ENCODE measurements around the gene ATL2.
"Not testable (repeated sequence)": the region's sequence is repeated elsewhere in the genome, so short reads cannot be mapped to it uniquely, and the experiment has no call there.

ATL2 gene

GRCh38 chr2:38387887-38388286, 10.8 kb upstream of the ATL2 start:
- DNase-seq = no peak

GRCh38 chr2:38386821-38387220, 9.7 kb upstream of the ATL2 start:
- no peak for DNase-seq

- no peak for DNase-seq
Measured at GRCh38 chr2:38386377-38386776, 9.3 kb upstream of the ATL2 start.

- no peak for DNase-seq
Measured at GRCh38 chr2:38384338-38384737, 7.3 kb upstream of the ATL2 start.

GRCh38 chr2:38383741-38384140, 6.7 kb upstream of the ATL2 start:
- DNase-seq = not testable (repeated sequence)

DNA sequence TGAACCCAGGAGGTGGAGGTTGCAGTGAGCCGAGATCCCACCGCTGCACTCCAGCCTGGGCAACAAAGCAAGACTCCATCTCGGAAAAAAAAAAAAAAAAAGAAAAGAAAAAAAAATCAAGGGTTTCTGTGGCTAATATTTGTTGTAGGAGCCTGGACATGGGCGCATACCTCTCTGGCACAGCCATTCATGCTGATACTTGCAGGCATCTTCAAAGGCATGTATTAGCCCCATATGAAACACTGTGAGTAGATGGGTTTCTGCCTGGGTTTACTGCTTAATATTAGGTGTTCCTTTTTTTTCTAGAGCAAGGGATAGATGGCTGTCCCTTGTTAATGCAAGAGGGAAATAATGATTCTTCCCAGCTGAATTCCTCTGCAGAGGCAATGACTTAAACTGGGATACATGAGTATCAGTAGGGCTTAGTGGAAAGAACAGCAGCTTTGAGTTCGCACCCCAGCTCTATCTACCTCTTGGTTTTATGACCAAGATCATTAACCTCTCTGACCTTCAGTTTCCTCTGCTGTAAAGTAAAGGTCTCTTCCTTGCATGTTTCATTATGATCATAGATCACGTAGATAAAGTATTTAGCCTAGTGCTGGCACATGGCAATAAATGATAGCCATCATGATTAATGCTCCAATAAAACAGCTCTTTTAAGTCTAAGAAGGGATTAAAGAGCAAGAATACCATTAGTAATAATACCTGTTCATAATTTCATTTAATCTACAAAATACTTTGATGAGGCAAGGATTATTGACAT, 4.5 kb upstream of the ATL2 start:
- no peak for DNase-seq

DNA sequence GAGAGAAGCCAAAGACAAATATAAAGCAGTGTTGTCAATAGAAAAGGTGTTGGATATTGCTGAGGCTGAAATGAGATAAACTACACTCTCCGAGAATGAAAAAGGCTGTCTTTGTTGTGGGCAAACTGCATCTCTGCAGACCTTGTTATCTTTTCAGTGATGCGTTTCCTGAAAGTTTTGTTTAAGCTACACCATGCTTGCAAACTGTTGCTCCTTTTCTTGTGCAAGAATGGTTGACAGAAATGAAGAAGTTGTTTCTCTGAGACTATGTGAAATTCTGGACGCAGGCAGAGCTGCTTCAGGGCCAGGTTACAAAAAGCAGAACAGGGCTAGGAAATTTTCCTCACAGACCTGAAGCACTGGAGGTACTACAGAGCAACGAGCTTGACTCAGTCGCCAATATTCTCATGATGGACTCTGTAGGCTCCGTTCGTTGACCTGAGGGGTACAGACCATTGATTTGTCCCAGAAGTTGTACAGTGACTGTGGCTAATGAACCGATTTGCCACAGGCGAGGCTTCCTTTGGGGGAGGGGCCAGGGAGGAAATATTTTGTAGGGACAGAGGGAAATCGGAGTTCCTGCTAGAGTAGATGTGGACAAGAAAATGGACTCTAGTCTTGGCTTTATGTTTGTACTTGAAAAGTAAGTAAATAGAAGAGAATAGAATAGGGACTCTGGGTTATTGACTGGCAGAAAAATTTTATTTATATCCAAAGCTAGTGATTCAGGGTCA, 3.5 kb upstream of the ATL2 start:
- DNase-seq = no peak

GRCh38 chr2:38376346-38377049, 575 bp downstream of the ATL2 start:
- DNase-seq = peak; percentile 33

DNA sequence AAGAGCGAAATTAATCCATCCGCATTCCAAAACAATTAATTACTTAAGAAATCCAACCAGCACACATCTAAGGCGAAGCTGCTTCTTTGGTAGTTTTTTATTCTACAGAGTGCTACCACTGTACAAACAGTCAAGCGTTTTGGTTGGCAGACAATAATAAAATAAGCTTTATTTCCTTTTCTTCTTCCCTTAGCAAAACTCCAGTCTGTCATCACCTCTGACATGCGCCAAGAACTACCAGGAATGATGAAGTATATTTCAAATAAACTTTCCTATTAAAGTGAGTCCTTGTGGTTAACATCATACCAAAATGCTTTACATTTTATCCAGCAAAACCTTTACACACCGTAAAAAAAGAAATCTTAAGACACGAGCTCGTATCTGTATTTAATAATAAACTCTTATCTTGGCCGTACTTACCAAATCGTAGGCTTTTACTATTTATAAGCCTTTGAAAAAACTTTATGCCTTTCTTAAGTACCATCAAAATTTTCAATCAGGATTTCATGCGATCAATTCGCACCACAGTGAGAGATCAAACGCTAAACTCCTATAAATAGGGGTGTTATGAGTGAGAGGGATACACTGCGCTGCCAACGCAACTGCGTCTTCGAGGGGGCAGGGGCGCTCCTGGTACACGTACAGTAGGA, 1.3 kb downstream of the ATL2 start:
- no peak for DNase-seq

DNA sequence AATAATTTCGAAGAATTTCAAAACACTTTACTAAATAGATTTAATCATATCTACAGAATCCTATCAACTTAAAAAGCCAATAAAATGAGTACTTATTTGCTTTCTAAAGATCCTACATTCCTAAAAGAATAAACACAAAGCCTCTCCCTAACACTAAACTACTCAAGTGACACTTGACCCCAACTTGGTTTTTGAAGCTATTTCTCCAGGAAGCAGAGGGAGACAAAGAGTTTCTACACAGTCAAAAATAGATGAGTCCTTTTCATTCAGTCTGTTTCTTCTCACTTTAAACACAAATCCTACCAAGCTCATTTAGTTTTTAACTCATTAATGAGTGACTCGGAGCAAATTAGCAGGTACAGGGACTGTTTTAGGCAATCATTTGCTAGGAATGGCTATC, 2.1 kb downstream of the ATL2 start:
- no peak for DNase-seq

DNA sequence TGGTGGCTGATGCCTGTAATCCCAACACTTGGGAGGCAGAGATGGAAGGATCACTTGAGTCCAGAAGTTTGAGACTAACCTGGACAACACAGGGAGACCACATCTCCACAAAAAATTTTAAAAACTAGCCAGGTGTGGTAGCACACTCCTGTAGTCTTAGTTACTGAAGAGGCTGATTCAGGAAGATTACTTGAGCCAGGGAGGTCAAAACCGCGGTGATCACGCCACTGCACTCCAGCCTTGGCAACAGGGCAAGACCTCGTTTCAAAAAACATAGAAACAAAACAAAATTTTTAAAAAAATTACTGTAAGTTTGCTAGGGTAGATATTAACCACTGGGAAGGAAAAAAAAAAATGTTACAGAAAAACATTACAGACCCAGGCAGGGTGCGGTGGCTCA, 5.8 kb downstream of the ATL2 start:
- DNase-seq = no peak

GRCh38 chr2:38370664-38371063, 6.4 kb downstream of the ATL2 start:
- no peak for DNase-seq

DNA sequence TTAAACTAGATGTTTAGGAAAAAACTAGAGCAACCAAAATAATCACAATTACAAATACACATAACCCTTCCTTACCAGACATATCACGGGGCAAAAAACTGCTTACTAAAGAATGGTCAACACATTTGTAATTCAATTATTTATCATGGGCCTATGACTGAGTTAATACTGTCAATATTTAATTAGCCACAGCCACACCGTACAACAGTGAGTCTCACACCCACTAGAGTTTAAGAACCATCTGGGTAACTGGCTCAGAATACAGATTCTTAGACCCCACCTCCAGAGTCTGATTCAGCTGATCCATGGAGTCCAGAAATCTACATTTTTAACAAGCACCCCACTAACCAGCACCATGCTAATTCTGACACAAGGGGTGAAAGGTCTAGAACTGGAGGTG, 14.8 kb downstream of the ATL2 start:
- no peak for DNase-seq

GRCh38 chr2:38360177-38360576, 16.9 kb downstream of the ATL2 start:
- no peak for DNase-seq

DNA sequence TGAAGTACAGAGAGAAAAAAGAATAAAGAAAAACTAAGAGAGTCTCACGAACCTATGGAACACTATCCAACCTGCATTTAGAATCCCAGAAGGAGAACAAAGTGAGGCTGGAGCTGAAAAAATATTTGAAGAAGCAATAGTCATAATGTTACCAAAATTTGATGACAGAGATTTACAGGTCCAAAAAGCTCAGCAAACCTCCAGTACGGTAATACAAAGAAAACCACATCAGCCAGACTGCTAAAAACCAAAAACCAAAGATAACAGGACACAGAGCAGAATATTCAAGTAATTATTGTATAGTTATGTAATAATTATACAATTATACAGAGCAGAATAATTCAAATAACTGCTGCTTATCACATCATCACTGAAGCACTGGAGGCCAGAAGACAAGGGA, 23.7 kb downstream of the ATL2 start:
- no peak for DNase-seq

GRCh38 chr2:38352336-38352735, 24.7 kb downstream of the ATL2 start:
- DNase-seq = no peak

DNA sequence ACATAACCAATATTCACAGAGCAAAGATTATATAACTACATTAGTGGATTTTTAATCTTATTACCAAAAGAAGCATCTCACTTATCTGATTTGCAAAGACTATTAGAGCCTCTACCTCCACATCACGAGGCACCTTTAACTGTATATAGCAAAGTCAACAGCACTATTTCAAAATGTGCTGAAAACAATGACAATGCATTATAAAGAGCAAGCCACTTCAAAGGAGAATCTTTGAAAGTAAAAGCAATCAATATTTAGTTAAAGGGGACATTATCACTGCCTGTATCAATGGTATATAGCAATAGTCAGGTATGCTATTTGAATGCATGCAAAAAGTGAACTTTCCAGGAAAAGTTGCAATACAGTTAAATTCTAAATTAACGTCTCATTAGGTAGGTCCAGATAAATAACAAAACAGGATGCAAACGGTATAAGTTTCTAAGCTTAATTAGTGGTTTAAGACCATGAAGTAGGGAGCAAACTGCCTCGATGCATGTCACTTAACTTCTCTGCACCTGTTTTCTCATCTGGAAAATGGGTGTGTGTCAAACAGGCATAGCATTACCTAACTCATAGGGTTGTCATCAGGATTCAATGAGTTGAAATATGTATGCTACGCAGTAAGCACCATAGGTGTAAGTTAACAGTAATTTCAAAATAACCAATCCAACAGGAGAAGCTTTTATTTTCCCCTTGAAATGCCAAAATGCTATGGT, 31.6 kb downstream of the ATL2 start:
- DNase-seq = no peak

- no peak for DNase-seq
Measured at GRCh38 chr2:38344813-38345212, 32.3 kb downstream of the ATL2 start.

- DNase-seq = no peak
Measured at GRCh38 chr2:38343212-38343611, 33.9 kb downstream of the ATL2 start.

- no peak for DNase-seq
Measured at GRCh38 chr2:38336621-38337020, 40.5 kb downstream of the ATL2 start.

DNA sequence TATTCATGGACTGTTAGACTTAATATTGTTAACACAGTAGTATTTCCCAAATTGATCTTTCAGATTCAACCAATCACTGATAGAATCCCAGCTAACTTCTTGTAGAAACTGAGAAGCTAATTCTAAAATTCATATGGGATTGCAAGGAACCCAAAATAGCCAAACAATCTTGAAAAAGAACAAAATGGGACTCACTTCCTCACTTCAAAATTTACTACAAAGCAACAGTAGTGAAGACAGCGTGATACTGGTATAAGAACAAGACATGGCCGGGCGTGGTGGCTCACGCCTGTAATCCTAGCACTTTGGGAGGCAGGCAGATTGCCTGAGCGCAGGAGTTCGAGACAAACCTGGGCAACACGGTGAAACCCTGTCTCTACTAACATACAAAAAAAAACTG, 46.3 kb downstream of the ATL2 start:
- DNase-seq = no peak

DNA sequence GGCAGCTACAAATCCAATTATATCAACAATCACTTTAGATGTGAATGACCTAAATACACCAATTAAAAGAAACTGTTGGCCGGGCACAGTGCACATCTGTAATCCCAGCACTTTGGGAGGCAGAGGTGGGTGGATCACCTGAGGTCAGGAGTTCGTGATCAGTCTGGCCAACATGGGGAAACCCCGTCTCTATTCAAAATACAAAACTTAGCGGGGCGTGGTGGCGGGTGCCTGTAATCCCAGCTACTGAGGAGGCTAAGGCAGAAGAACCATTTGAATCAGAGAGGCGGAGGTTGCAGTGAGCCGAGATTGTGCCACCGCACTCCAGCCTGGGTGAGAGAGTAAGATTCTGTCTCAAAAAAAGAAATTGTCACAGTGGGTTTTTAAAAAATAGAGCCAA, 49.5 kb downstream of the ATL2 start:
- no peak for DNase-seq

DNA sequence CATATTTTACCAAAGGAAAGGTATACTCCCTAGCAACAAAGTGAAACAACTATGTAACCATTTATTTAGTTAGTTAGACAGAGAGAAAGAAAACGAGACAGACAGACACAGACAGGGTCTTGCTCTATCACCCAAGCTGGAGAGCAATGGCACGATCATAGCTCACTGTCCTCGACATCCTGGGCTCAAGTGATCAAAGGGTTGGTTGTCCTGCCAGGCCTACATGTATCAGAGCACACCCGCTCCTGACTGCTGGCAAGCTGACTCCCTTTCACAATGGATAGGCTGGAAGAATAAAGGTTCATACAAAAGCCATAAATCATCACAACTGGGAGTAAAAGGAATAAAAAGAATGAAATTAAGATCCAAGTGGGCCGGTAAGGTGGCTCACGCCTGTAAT, 53.5 kb downstream of the ATL2 start:
- DNase-seq = no peak

Measured in midbrain (tissue), 1 donor.